Stomach (tissue), 4 donors: ENCODE results near the gene RABAC1.

Experiments
- CTCF ChIP-seq, 7 experiments: fragments of 450-650 bp in 4 of 7; fragments of 200-600 bp in 3 of 7; sonication (generic) in 3 of 7; IDR thresholded peaks; one replicate each; pipeline ENCODE4 v1.5.1; 2016 to 2019; ENCODE audit warnings: antibody characterized with exemption in 7 of 7, control low read depth in 2 of 7, mild to moderate bottlenecking in 1 of 7
- EP300 ChIP-seq: sonication (generic); formaldehyde crosslinking; IDR thresholded peaks from one replicate; pipeline ENCODE4 v1.6.1; 2017; ENCODE audit warnings: antibody characterized with exemption
- POLR2A ChIP-seq, 4 donors: fragments of 450-650 bp; IDR thresholded peaks; one replicate each; pipeline ENCODE4 v1.6.1; 2016; ENCODE audit warnings: antibody characterized with exemption in 4 of 4, control low read depth in 2 of 4, mild to moderate bottlenecking in 1 of 4, moderate library complexity in 1 of 4

DNA sequence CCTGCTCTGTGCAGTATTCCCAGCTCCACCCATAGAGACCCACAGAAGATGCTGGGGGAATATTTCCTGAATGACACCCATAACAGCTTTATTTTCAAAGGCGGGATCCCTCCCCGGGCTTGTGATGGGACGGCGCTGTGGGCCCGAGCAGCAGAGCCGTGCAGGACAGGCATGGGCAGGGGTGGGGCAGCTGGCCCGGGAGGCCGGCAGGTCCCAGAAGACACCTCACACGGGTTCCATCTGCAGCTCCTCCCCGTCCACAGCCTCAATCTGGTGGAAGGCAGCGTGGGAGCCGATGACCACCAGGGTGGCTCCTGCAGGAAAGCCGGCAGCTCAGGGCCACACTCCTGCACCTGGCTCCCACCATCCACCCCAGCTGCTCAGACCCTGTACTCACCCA lies 2.5 kb downstream of the RABAC1 start:
- no peak for TF ChIP-seq CTCF (IDR thresholded peaks at IDR 0.05)
- no peak for TF ChIP-seq POLR2A (IDR thresholded peaks at IDR 0.05)
- TF ChIP-seq EP300, result no peak
